ENCODE results near the gene UFSP2.
"Not testable (repeated sequence)": the region's sequence is repeated elsewhere in the genome, so short reads cannot be mapped to it uniquely, and the experiment has no call there.

Gene UFSP2

GRCh38 chr4:185384061-185384460 lies 41.7 kb downstream of the UFSP2 start:
- DNase-seq (ENCODE audit: low spot score), result no peak

GRCh38 chr4:185383451-185383850 lies 42.3 kb downstream of the UFSP2 start:
- DNase-seq (ENCODE audit: low spot score), result no peak

- no peak for DNase-seq (ENCODE audit: low spot score)
Observed at GRCh38 chr4:185382754-185383153, 43.0 kb downstream of the UFSP2 start.

- no peak for DNase-seq (ENCODE audit: low spot score)
Observed at GRCh38 chr4:185381288-185382196, 44.2 kb downstream of the UFSP2 start.

GRCh38 chr4:185380320-185380719 lies 45.4 kb downstream of the UFSP2 start:
- no peak for DNase-seq (ENCODE audit: low spot score)

- DNase-seq (ENCODE audit: low spot score), result no peak
Observed at GRCh38 chr4:185379326-185380295, 46.2 kb downstream of the UFSP2 start.

GRCh38 chr4:185378264-185378663 lies 47.5 kb downstream of the UFSP2 start:
- no peak for DNase-seq (ENCODE audit: low spot score)

- no peak for DNase-seq (ENCODE audit: low spot score)
Observed at GRCh38 chr4:185374573-185374972, 51.2 kb downstream of the UFSP2 start.

GRCh38 chr4:185374027-185374426 lies 51.7 kb downstream of the UFSP2 start:
- DNase-seq (ENCODE audit: low spot score), result no peak

- DNase-seq (ENCODE audit: low spot score), result no peak
Observed at GRCh38 chr4:185371702-185372101, 54.1 kb downstream of the UFSP2 start.

GRCh38 chr4:185370268-185370949 lies 55.4 kb downstream of the UFSP2 start:
- no peak for DNase-seq (ENCODE audit: low spot score)

GRCh38 chr4:185369731-185370130 lies 56.0 kb downstream of the UFSP2 start:
- DNase-seq (ENCODE audit: low spot score), result no peak

GRCh38 chr4:185364886-185365285 lies 60.9 kb downstream of the UFSP2 start:
- DNase-seq (ENCODE audit: low spot score), result no peak

GRCh38 chr4:185363251-185363650 lies 62.5 kb downstream of the UFSP2 start:
- no peak for DNase-seq (ENCODE audit: low spot score)

GRCh38 chr4:185362570-185362969 lies 63.2 kb downstream of the UFSP2 start:
- not testable (repeated sequence) for DNase-seq (ENCODE audit: low spot score)

GRCh38 chr4:185361872-185362271 lies 63.9 kb downstream of the UFSP2 start:
- no peak for DNase-seq (ENCODE audit: low spot score)

- peak; percentile 51 for DNase-seq (ENCODE audit: low spot score)
Observed at GRCh38 chr4:185359767-185360446, 65.9 kb downstream of the UFSP2 start.

GRCh38 chr4:185358959-185359358 lies 66.8 kb downstream of the UFSP2 start:
- no peak for DNase-seq (ENCODE audit: low spot score)

GRCh38 chr4:185358514-185358913 lies 67.2 kb downstream of the UFSP2 start:
- no peak for DNase-seq (ENCODE audit: low spot score)

GRCh38 chr4:185357733-185358440 lies 67.9 kb downstream of the UFSP2 start:
- no peak for DNase-seq (ENCODE audit: low spot score)

- DNase-seq (ENCODE audit: low spot score), result peak; percentile 51
Observed at GRCh38 chr4:185357211-185357610, 68.6 kb downstream of the UFSP2 start.

Data from Ammon's horn (tissue), 1 donor.